Measurements from ENCODE around the gene MCUR1. TPM values are rescaled to one million over a fixed set of nuclear protein-coding genes. Genes with fewer than 3 reads are reported as not detected.
"Not testable (repeated sequence)": the region's sequence is repeated elsewhere in the genome, so short reads cannot be mapped to it uniquely, and the experiment has no call there.

Gene MCUR1
- total RNA-seq (2014; rRNA removed; shearing (Covaris generic)) (11.1 and 13.6 TPM in 2 replicates), polyA plus RNA-seq (2016; fragmentation: Nextera tagmentation; extraction: Ambion mirVana) (27.9 and 28.3 TPM in 2 replicates)

GRCh38 chr6:13814176-13814937 lies at the start of gene MCUR1:
MCUR1 (minus strand) TSS chr6:13814557; CDS start chr6:13814429, 128 bp downstream.
- Histone ChIP-seq H3K27ac (peak within 1 kb of the TSS; percentile 68), H3K9ac (peak within 1 kb of the TSS; percentile 77), H3K4me2 (ENCODE audit: unreplicated experiment) (peak within 1 kb of the TSS; percentile 82), H3K4me3 (peak within 1 kb of the TSS; percentile 90), H3K79me2 (ENCODE audit: insufficient read depth) (peaks cover 42% of the 10 kb centered on the region), H3K36me3 (ENCODE audit: low read depth) (no peaks in the 10 kb centered on the region), H3K9me3 (ENCODE audit: low read depth) (no peaks in the 10 kb centered on the region), H2AFZ (peak within 1 kb of the TSS; percentile 87), H3K27me3 (replicated peaks; ENCODE audit: insufficient read depth) (no peaks in the 10 kb centered on the region), H3F3A (ENCODE audit: insufficient read depth) (peaks cover 17% of the 10 kb centered on the region; the same call in 1 of the 2 replicates), H3K4me1 (ENCODE audit: insufficient read depth) (peaks cover 16% of the 10 kb centered on the region; the same call in 1 of the 2 replicates), H3K9me2 (ENCODE audit: insufficient read depth) (no peaks in the 10 kb centered on the region), H4K20me1 (ENCODE audit: insufficient read depth) (no peaks in the 10 kb centered on the region)
- in situ Hi-C loops (cut with MboI) = no loop called here
- peak; percentile 97 for DNase-seq
- TF ChIP-seq EZH2 (IDR thresholded peaks at IDR 0.05; ENCODE audit: insufficient read depth, poor library complexity, severe bottlenecking) (no peak), EZH2phosphoT487 (IDR thresholded peaks at IDR 0.05; ENCODE audit: insufficient read depth, low read depth) (no peak)
- WGBS, 2 experiments (ENCODE audit: low coverage in 1 of 2, low lambda C conversion rate in 2 of 2, missing lambda C conversion rate in 2 of 2) = 1 to 2% methylated on average over 55 to 78 of the region's 81 CpGs

DNA sequence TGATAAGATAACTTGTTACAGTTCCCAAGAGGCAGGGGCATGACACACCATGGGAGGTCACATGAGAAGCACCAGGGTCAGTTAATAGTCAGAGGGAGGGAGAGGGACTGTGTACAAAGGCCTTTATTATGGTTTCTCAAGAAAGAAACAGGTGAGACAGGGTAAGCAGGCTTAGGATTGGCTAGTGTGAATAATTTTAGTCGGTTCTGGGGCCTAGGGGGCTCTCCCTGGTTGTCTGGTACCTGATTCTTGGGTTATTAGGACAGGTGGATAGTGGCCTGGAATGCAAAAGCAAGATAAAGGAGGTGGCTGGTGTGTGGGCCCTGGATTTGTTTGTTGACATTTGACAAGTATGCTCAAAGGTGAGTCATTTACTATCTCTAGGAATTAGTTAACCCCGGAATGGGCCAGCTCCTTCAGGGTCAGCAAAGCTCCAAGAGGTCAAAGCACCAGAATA lies 49.4 kb upstream of the MCUR1 start:
- WGBS, 2 experiments (ENCODE audit: low coverage in 1 of 2, low lambda C conversion rate in 2 of 2, missing lambda C conversion rate in 2 of 2) = 45 to 46% methylated on average over 2 of the region's 2 CpGs
- no peak overlapping the region for H3K9ac ChIP-seq
- in situ Hi-C loops (cut with MboI) = no loop called here

DNA sequence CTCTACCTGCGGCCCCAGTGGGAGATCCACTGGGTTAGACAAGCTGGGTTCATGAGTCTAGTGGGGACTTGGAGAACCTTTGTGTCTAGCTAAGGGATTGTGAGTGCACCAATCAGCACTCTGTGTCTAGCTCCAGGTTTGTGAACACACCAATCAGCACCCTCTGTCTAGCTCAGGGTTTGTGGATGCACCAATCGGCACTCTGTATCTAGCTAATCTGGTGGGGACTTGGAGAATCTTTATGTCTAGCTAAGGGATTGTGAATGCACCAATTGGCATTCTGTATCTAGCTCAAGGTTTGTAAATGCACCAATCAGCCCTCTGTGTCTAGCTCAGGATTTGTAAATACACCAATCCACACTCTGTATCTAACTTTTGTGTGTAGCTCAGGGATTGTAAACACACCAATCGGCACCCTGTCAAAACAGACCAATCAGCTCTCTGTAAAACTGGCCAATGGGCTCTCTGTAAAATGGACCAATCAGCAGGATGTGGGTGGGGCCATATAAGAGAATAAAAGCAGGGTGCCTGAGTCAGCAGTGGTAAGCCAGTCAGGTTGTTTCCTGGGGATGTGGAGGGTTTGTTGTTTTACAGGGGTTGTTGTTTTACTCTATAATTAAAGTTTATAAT lies 46.3 kb upstream of the MCUR1 start:
- H3K27ac ChIP-seq, H3K4me3 ChIP-seq: not testable (repeated sequence)

More for the DNA sequence above, 49.4 kb upstream of the MCUR1 start:
- Histone ChIP-seq H4K20me1 (ENCODE audit: insufficient read depth) (no peaks in the 10 kb centered on the region), H3F3A (ENCODE audit: insufficient read depth) (no peaks in the 10 kb centered on the region), H3K4me2 (ENCODE audit: unreplicated experiment) (no peak overlapping the region), H3K9me3 (ENCODE audit: low read depth) (no peaks in the 10 kb centered on the region), H3K4me1 (ENCODE audit: insufficient read depth) (no peaks in the 10 kb centered on the region), H2AFZ (no peak overlapping the region), H3K27me3 (replicated peaks; ENCODE audit: insufficient read depth) (peaks cover 14% of the 10 kb centered on the region; the same call in 1 of the 2 replicates), H3K36me3 (ENCODE audit: low read depth) (no peaks in the 10 kb centered on the region), H3K79me2 (ENCODE audit: insufficient read depth) (no peaks in the 10 kb centered on the region), H3K27ac (no peak overlapping the region), H3K9me2 (ENCODE audit: insufficient read depth) (no peaks in the 10 kb centered on the region), H3K4me3 (no peak overlapping the region)
- TF ChIP-seq EZH2phosphoT487 (IDR thresholded peaks at IDR 0.05; ENCODE audit: insufficient read depth, low read depth) (no peak), EZH2 (IDR thresholded peaks at IDR 0.05; ENCODE audit: insufficient read depth, poor library complexity, severe bottlenecking) (no peak)
- DNase-seq = no peak

DNA sequence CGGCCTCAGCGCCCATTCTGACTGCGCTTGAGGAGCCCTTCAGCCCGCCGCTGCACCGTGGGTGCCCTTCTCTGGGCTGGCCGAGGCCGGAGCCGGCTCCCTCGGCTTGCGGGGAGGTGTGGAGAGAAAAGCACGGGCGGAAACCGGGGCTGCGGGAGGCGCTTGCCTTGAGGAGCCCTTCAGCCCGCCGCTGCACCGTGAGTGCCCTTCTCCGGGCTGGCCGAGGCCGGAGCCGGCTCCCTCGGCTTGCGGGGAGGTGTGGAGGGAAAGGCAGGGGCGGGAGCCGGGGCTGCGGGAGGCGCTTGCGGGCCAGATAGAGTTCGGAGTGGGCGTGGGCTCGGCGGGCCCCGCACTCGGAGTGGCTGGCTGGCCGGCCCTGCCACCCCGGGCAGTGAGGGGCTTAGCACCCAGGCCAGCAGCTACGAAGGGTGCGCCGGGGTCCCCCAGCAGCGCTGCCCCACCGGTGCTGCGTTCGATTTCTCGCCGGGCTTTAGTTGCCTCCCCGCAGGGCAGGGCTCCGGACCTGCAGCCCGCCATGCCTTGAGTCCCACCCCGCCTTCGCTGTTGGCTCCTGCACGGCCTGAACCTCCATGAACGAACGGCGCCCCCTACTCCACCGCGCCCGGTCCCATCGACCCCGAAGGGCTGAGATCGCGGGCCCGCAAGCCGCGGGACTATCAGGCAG lies 45.7 kb upstream of the MCUR1 start:
- H3K9me2 ChIP-seq (ENCODE audit: insufficient read depth) = no peaks in the 10 kb centered on the region
- H3F3A ChIP-seq (ENCODE audit: insufficient read depth) = no peaks in the 10 kb centered on the region
- H3K27ac ChIP-seq = no peak overlapping the region
- TF ChIP-seq EZH2phosphoT487 (IDR thresholded peaks at IDR 0.05; ENCODE audit: insufficient read depth, low read depth) (no peak), EZH2 (IDR thresholded peaks at IDR 0.05; ENCODE audit: insufficient read depth, poor library complexity, severe bottlenecking) (no peak)
- H3K36me3 ChIP-seq (ENCODE audit: low read depth) = no peaks in the 10 kb centered on the region
- H4K20me1 ChIP-seq (ENCODE audit: insufficient read depth) = no peaks in the 10 kb centered on the region
- H3K9ac ChIP-seq = no peak overlapping the region
- no peaks in the 10 kb centered on the region for H3K79me2 ChIP-seq (ENCODE audit: insufficient read depth)
- H3K9me3 ChIP-seq (ENCODE audit: low read depth) = no peaks in the 10 kb centered on the region
- no peak overlapping the region for H3K4me2 ChIP-seq (ENCODE audit: unreplicated experiment)
- WGBS, 2 experiments (ENCODE audit: low coverage in 1 of 2, low lambda C conversion rate in 2 of 2, missing lambda C conversion rate in 2 of 2) = 50 to 52% methylated on average over 33 to 64 of the region's 66 CpGs
- H3K27me3 ChIP-seq (replicated peaks; ENCODE audit: insufficient read depth) = peaks cover 21% of the 10 kb centered on the region
- H3K4me1 ChIP-seq (ENCODE audit: insufficient read depth) = no peaks in the 10 kb centered on the region
- H3K4me3 ChIP-seq = no peak overlapping the region
- no peak for DNase-seq
- in situ Hi-C loops (cut with MboI) = no loop called here
- H2AFZ ChIP-seq = no peak overlapping the region

More for the DNA sequence above, 46.3 kb upstream of the MCUR1 start:
- H3K9me2 ChIP-seq (ENCODE audit: insufficient read depth); H3K4me1 ChIP-seq (ENCODE audit: insufficient read depth); H2AFZ ChIP-seq; H3F3A ChIP-seq (ENCODE audit: insufficient read depth); H4K20me1 ChIP-seq (ENCODE audit: insufficient read depth); H3K79me2 ChIP-seq (ENCODE audit: insufficient read depth); in situ Hi-C loops (cut with MboI); H3K9me3 ChIP-seq (ENCODE audit: low read depth); DNase-seq; H3K4me2 ChIP-seq (ENCODE audit: unreplicated experiment); H3K36me3 ChIP-seq (ENCODE audit: low read depth); H3K9ac ChIP-seq: not testable (repeated sequence)
- H3K27me3 ChIP-seq (replicated peaks; ENCODE audit: insufficient read depth) = peaks cover 21% of the 10 kb centered on the region
- 91 to 94% methylated on average over 3 of the region's 3 CpGs for WGBS, 2 experiments (ENCODE audit: low coverage in 1 of 2, low lambda C conversion rate in 2 of 2, missing lambda C conversion rate in 2 of 2)
